Panc1 (cell line): Measurements from ENCODE around the gene EMP2. TPM values are rescaled to one million over a fixed set of nuclear protein-coding genes. Genes with fewer than 3 reads are reported as not detected.
"Not testable (repeated sequence)": the region's sequence is repeated elsewhere in the genome, so short reads cannot be mapped to it uniquely, and the experiment has no call there.

Source experiments
- ATAC-seq: fragments of 200-7000 bp; cut with Tn5 transposase; 2 replicates; pipeline ENCODE4 v1.9.1; 2020; ENCODE audit warnings: mild to moderate bottlenecking, moderate library complexity
- BruUV-seq: library from RNA; stranded (reverse); fragments of 400-500 nt; replicated peaks from 2 replicates; lab custom pipeline; 2021; lab: Mats Ljungman, UMichigan
- CTCF ChIA-PET: fragments of 300-600 bp; sonication (Branson Sonifier 250); formaldehyde crosslinking; loops from one replicate; lab custom pipeline; 2022; ENCODE audit warnings: antibody characterized with exemption; lab: Charles Lee
- POLR2A ChIA-PET: fragments of 300-600 bp; sonication (Branson Sonifier 250); formaldehyde crosslinking; loops from one replicate; lab custom pipeline; 2022; ENCODE audit warnings: antibody characterized with exemption; lab: Charles Lee
- DNase-seq: peaks from one replicate; pipeline ENCODE4 v3.0.0-alpha.2; 2010; ENCODE audit warnings: low read depth, low spot score
- H3K27ac ChIP-seq: 2 replicates; pipeline ENCODE4 v1.5.1; 2011; ENCODE audit warnings: mild to moderate bottlenecking, low read length, inconsistent platforms
- H3K27me3 ChIP-seq: fragments of 200-500 bp; sonication (Bioruptor generic); 2 replicates; pipeline ENCODE4 v1.6.0; 2014; ENCODE audit warnings: low read length, inconsistent platforms; ENCODE audit not compliant: control insufficient read depth, insufficient read depth
- H3K36me3 ChIP-seq: fragments of 200-500 bp; sonication (Bioruptor generic); 2 replicates; pipeline ENCODE4 v1.5.1; 2014; ENCODE audit warnings: inconsistent platforms, mild to moderate bottlenecking, low read length, moderate library complexity; ENCODE audit not compliant: control insufficient read depth, insufficient read depth
- H3K4me1 ChIP-seq: 2 replicates; pipeline ENCODE4 v1.5.1; 2011; ENCODE audit warnings: inconsistent platforms, mild to moderate bottlenecking, low read length, moderate library complexity; ENCODE audit not compliant: control insufficient read depth, insufficient read depth
- H3K4me3 ChIP-seq, 2 experiments: 2 replicates each; pipeline ENCODE4 v1.5.1; 2011 to 2012; ENCODE audit warnings: low read depth in 2 of 2, low read length in 2 of 2, mild to moderate bottlenecking in 2 of 2, inconsistent platforms in 1 of 2, moderate library complexity in 1 of 2
- H3K9me3 ChIP-seq: fragments of 200-500 bp; sonication (Bioruptor generic); 2 replicates; pipeline ENCODE4 v1.5.1; 2014; ENCODE audit warnings: low read depth, mild to moderate bottlenecking, inconsistent platforms, low read length, moderate library complexity; ENCODE audit not compliant: control insufficient read depth, insufficient read depth
- POLR2AphosphoS5 ChIP-seq: IDR thresholded peaks from 2 replicates; pipeline ENCODE4 v1.6.1; 2012; ENCODE audit warnings: mild to moderate bottlenecking, low read depth, low read length, moderate library complexity
- SIN3A ChIP-seq: IDR thresholded peaks from 2 replicates; pipeline ENCODE4 v1.6.1; 2012; ENCODE audit warnings: low read depth, mild to moderate bottlenecking, low read length, moderate library complexity, borderline replicate concordance; ENCODE audit not compliant: insufficient read depth
- TCF7L2 ChIP-seq: IDR thresholded peaks from 2 replicates; pipeline ENCODE4 v1.6.1; 2011; ENCODE audit warnings: mild to moderate bottlenecking, low read depth, low read length, inconsistent platforms
- in situ Hi-C: cut with HindIII; loops from 2 replicates; pipeline ENCODE4 v1.10.0; 2016; ENCODE audit warnings: low sequenced_read_pairs, low pct_unique_long_range_greater_than_20kb
- intact Hi-C: fragments of 100-400 bp; cut with micrococcal nuclease; formaldehyde crosslinking; loops from one replicate; pipeline ENCODE4 v1.10.0; 2022; ENCODE audit not compliant: unreplicated experiment
- total RNA-seq: library from RNA; stranded (reverse); gene quantifications from one replicate; pipeline ENCODE4 v1.2.1, GENCODE V29; 2021; ENCODE audit not compliant: unreplicated experiment
- TF ChIP-seq, protein P1 (sequence below), 2 experiments: IDR thresholded peaks; 2 replicates each; pipeline ENCODE4 v1.6.1; 2011 to 2012; ENCODE audit warnings: low read depth in 2 of 2, control low read depth in 1 of 2, low read length in 1 of 2, mild to moderate bottlenecking in 1 of 2, moderate library complexity in 1 of 2; ENCODE audit not compliant: insufficient read depth in 1 of 2
- TF ChIP-seq, protein P2 (sequence below): fragments of 450-650 bp; IDR thresholded peaks from 2 replicates; pipeline ENCODE4 v1.5.1; 2017; ENCODE audit warnings: mild to moderate bottlenecking

The EMP2 gene
- total RNA-seq, 1 experiment from 2014 or later, result 13.8 TPM

DNA sequence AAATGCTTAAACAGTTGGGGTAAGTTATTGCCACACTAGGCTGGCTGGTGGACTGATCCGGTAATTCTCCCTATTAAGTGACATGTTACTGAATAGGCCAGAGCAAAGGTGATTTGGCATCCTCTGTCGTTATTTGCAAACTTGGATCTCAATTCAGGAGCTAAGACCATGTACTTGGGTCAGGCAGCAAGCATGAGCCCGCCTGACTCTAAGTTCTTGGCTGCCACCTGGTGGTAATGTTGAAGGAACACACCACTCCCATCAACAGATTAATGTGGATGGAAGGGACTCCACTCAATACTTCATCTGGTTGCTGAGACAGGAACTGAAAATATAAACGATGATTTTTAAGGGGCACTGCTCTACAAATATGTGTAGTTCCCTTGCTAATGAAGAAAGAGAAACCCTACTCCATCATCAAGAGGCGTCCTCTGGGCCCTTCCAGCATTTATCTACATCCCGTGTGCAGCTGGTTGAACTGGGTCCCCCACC lies 70.8 kb downstream of the EMP2 start:
- Histone ChIP-seq H3K4me3 (no peak overlapping the region), H3K27ac (no peak overlapping the region), H3K36me3 (no peaks in the 10 kb centered on the region), H3K4me1 (no peaks in the 10 kb centered on the region), H3K27me3 (no peaks in the 10 kb centered on the region), H3K9me3 (no peaks in the 10 kb centered on the region)
- peak; percentile 99 for ATAC-seq
- peak; percentile 62 for DNase-seq
- no TSS peak for BruUV-seq
- TF ChIP-seq, protein P1, sequence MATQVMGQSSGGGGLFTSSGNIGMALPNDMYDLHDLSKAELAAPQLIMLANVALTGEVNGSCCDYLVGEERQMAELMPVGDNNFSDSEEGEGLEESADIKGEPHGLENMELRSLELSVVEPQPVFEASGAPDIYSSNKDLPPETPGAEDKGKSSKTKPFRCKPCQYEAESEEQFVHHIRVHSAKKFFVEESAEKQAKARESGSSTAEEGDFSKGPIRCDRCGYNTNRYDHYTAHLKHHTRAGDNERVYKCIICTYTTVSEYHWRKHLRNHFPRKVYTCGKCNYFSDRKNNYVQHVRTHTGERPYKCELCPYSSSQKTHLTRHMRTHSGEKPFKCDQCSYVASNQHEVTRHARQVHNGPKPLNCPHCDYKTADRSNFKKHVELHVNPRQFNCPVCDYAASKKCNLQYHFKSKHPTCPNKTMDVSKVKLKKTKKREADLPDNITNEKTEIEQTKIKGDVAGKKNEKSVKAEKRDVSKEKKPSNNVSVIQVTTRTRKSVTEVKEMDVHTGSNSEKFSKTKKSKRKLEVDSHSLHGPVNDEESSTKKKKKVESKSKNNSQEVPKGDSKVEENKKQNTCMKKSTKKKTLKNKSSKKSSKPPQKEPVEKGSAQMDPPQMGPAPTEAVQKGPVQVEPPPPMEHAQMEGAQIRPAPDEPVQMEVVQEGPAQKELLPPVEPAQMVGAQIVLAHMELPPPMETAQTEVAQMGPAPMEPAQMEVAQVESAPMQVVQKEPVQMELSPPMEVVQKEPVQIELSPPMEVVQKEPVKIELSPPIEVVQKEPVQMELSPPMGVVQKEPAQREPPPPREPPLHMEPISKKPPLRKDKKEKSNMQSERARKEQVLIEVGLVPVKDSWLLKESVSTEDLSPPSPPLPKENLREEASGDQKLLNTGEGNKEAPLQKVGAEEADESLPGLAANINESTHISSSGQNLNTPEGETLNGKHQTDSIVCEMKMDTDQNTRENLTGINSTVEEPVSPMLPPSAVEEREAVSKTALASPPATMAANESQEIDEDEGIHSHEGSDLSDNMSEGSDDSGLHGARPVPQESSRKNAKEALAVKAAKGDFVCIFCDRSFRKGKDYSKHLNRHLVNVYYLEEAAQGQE (IDR thresholded peaks at IDR 0.05; ENCODE audit: insufficient read depth in 1 of 2, low read depth in 2 of 2, low read length in 1 of 2), result no peak
- TF ChIP-seq, protein P2, sequence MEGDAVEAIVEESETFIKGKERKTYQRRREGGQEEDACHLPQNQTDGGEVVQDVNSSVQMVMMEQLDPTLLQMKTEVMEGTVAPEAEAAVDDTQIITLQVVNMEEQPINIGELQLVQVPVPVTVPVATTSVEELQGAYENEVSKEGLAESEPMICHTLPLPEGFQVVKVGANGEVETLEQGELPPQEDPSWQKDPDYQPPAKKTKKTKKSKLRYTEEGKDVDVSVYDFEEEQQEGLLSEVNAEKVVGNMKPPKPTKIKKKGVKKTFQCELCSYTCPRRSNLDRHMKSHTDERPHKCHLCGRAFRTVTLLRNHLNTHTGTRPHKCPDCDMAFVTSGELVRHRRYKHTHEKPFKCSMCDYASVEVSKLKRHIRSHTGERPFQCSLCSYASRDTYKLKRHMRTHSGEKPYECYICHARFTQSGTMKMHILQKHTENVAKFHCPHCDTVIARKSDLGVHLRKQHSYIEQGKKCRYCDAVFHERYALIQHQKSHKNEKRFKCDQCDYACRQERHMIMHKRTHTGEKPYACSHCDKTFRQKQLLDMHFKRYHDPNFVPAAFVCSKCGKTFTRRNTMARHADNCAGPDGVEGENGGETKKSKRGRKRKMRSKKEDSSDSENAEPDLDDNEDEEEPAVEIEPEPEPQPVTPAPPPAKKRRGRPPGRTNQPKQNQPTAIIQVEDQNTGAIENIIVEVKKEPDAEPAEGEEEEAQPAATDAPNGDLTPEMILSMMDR, result peak; percentile 85
- no peak for TF ChIP-seq POLR2AphosphoS5
- no peak for TF ChIP-seq SIN3A
- no peak for TF ChIP-seq TCF7L2
- in situ Hi-C loops (no loop called here), intact Hi-C loops (loop anchor here (2.0 to 5.0 kb wide), 2 partner anchors 192 to 253 kb away; no protein-coding TSS in a partner anchor)
- ChIA-PET POLR2A (no interaction called here), CTCF (interaction anchor here (0.5 to 1.0 kb wide), 5 partner anchors 176 to 327 kb away, joined by 3 to 11 read pairs (median 3); partner anchors contain the start of gene GRIN2A)

DNA sequence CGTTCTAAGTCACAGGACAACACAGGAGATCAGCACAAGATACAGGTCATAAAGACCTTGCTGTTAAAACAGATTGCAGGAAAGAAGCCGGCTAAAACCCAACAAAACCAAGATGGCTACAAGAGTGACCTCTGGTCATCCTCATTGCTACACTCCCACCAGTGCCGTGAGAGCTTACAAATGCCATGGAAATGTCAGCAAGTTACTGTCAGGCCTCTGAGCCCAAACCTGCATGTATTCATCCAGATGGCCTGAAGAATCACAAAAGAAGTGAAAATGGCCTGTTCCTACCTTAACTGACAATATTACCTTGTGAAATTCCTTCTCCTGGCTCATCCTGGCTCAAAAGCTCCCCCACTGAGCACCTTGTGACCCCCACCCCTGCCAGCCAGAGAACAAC lies 75.1 kb downstream of the EMP2 start:
- intact Hi-C loops, result loop anchor here (5.0 kb wide), 1 partner anchor 188 kb away; no protein-coding TSS in a partner anchor
- H3K27me3 ChIP-seq, BruUV-seq, H3K9me3 ChIP-seq, DNase-seq, ATAC-seq, H3K4me3 ChIP-seq, in situ Hi-C loops, H3K27ac ChIP-seq, POLR2A ChIA-PET, H3K36me3 ChIP-seq, H3K4me1 ChIP-seq: not testable (repeated sequence)
- CTCF ChIA-PET, result interaction anchor here (0.7 kb wide), 1 partner anchor 338 kb away, joined by 4 read pairs; no protein-coding TSS in a partner anchor

DNA sequence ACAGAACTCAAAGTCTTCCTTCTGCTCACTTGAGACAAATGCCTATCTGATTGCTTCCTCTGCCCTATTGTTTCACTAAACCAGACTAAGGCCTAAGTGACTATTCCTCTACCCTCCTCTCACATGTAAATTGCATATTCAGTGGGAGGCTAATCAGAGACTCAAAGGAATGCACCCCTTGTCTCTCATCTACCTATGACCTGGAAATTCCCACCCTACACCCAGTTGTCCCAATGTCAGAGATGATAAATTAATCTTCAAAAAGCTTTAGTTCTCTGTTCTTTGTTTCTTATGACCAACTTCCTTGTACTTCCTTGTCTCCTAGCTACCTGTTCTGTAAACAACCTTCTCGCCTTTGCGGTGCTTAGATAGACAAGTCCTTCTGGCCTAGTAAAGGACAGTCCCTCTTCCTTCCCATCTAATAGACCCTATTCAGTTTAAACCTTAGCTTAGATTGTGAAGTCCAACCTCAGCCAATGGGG lies 76.0 kb downstream of the EMP2 start:
- in situ Hi-C loops (no loop called here), intact Hi-C loops (no loop called here)
- Histone ChIP-seq H3K27ac (no peak overlapping the region), H3K36me3 (no peaks in the 10 kb centered on the region), H3K9me3 (no peaks in the 10 kb centered on the region), H3K4me1 (no peaks in the 10 kb centered on the region), H3K4me3 (no peak overlapping the region), H3K27me3 (no peaks in the 10 kb centered on the region)
- BruUV-seq, result no TSS peak
- TF ChIP-seq TCF7L2 (no peak), SIN3A (no peak), POLR2AphosphoS5 (no peak)
- TF ChIP-seq, protein P1 (IDR thresholded peaks at IDR 0.05; ENCODE audit: insufficient read depth in 1 of 2, low read depth in 2 of 2, low read length in 1 of 2), result no peak
- TF ChIP-seq, protein P2, result no peak
- ChIA-PET POLR2A (no interaction called here), CTCF (interaction anchor here (0.6 to 0.7 kb wide), 3 partner anchors 183 to 249 kb away, joined by 4 to 5 read pairs (median 4); no protein-coding TSS in a partner anchor)
- no peak for ATAC-seq
- DNase-seq, result no peak
